GM12878 (cell line): ENCODE data around the gene FAM131B. TPM values are rescaled to one million over a fixed set of nuclear protein-coding genes. Genes with fewer than 3 reads are reported as not detected.

Source experiments
- ATAC-seq: fragments of 200-7000 bp; cut with Tn5 transposase; 3 replicates; pipeline ENCODE4 v1.9.1; 2020; ENCODE audit warnings: mild to moderate bottlenecking, moderate library complexity
- BruUV-seq: library from RNA; stranded (reverse); fragments of 400-500 nt; replicated peaks from 2 replicates; lab custom pipeline; 2021; lab: Mats Ljungman, UMichigan
- CTCF ChIA-PET: fragments of 300-600 bp; sonication (Branson Sonifier 250); formaldehyde crosslinking; extraction: SDS; loops from one replicate; lab custom pipeline; 2021; ENCODE audit warnings: inconsistent platforms; lab: Yijun Ruan, JAX
- POLR2A ChIA-PET: fragments of 350-600 bp; formaldehyde crosslinking; extraction: SDS; loops from one replicate; lab custom pipeline; 2021; ENCODE audit warnings: inconsistent platforms; lab: Charles Lee
- RAD21 ChIA-PET: fragments of 300-600 bp; sonication (Branson Sonifier 250); formaldehyde crosslinking; loops from one replicate; lab custom pipeline; 2023; ENCODE audit warnings: antibody characterized with exemption; ENCODE audit not compliant: unreplicated experiment; lab: Charles Lee
- SMC1A ChIA-PET: fragments of 300-600 bp; sonication (Branson Sonifier 250); formaldehyde crosslinking; loops from one replicate; lab custom pipeline; 2023; ENCODE audit not compliant: unreplicated experiment, uncharacterized antibody; lab: Charles Lee
- DNase-seq: peaks from one replicate; pipeline ENCODE4 v3.0.0-alpha.2; 2011; ENCODE audit warnings: low read depth, low spot score
- FAIRE-seq: peaks from 3 replicates; lab custom pipeline; 2011; peaks lifted over from hg19 to GRCh38; lab: Jason Lieb, UNC
- H2AFZ ChIP-seq: 2 replicates; pipeline ENCODE4 v1.6.0; 2011; ENCODE audit warnings: low read depth, low read length, control low read depth; ENCODE audit not compliant: control insufficient read depth
- H3K27ac ChIP-seq: 2 replicates; pipeline ENCODE4 v1.5.1; 2011; ENCODE audit warnings: control low read depth; ENCODE audit not compliant: control insufficient read depth, insufficient read depth
- H3K27me3 ChIP-seq, 2 experiments: replicated peaks in 1 of 2; 2 replicates each; pipeline versions ENCODE4 v1.6.0 to v1.6.1; 2011; ENCODE audit warnings: low read length in 1 of 2; ENCODE audit not compliant: control insufficient read depth in 2 of 2, insufficient read depth in 2 of 2
- H3K36me3 ChIP-seq, 2 experiments: 2 replicates each; pipeline ENCODE4 v1.5.1; 2011; ENCODE audit warnings: low read length in 1 of 2; ENCODE audit not compliant: control insufficient read depth in 2 of 2, insufficient read depth in 2 of 2
- H3K4me1 ChIP-seq: 2 replicates; pipeline ENCODE4 v1.6.1; 2011; ENCODE audit warnings: mild to moderate bottlenecking, low read length, moderate library complexity, mixed read lengths; ENCODE audit not compliant: control insufficient read depth, insufficient read depth
- H3K4me2 ChIP-seq: 2 replicates; pipeline ENCODE4 v1.6.0; 2011; ENCODE audit warnings: control low read depth; ENCODE audit not compliant: control insufficient read depth, insufficient read depth
- H3K4me3 ChIP-seq: fragments of 200-600 bp; sonication (generic); 2 replicates; pipeline ENCODE4 v1.5.1; 2016
- H3K79me2 ChIP-seq: 2 replicates; pipeline ENCODE4 v1.6.0; 2011; ENCODE audit warnings: low read length; ENCODE audit not compliant: control insufficient read depth, insufficient read depth
- H3K9ac ChIP-seq: 2 replicates; pipeline ENCODE4 v1.8.0; 2011; ENCODE audit warnings: low read length, control low read depth, mixed read lengths; ENCODE audit not compliant: control insufficient read depth, insufficient read depth
- H3K9me3 ChIP-seq: replicated peaks from 3 replicates; pipeline ENCODE4 v1.5.1; 2011; ENCODE audit warnings: mild to moderate bottlenecking, low read length; ENCODE audit not compliant: control insufficient read depth, insufficient read depth
- H4K20me1 ChIP-seq: 2 replicates; pipeline ENCODE4 v1.6.0; 2011; ENCODE audit not compliant: control insufficient read depth, insufficient read depth
- CUX1 ChIP-seq: IDR thresholded peaks from 2 replicates; pipeline ENCODE4 v1.6.1; 2012; ENCODE audit warnings: improper control_type of control experiment, low read depth, low read length; ENCODE audit not compliant: insufficient replicate concordance
- PKNOX1 ChIP-seq: fragments of 450-650 bp; IDR thresholded peaks from 2 replicates; pipeline ENCODE4 v1.6.1; 2016; ENCODE audit warnings: mild to moderate bottlenecking
- SPI1 ChIP-seq: IDR thresholded peaks from 2 replicates; pipeline ENCODE4 v1.6.1; 2011; ENCODE audit warnings: low read depth, mild to moderate bottlenecking, low read length, moderate library complexity, borderline replicate concordance; ENCODE audit not compliant: insufficient read depth
- WGBS: methylation state at CpG from one replicate; pipeline ENCODE4 v1.1.6; 2016; ENCODE audit warnings: low lambda C conversion rate; ENCODE audit not compliant: insufficient replicate concordance, insufficient coverage; ENCODE audit errors: missing lambda C conversion rate; 5-methylcytosine and 5-hydroxymethylcytosine counted together
- in situ Hi-C: fragments of 300-500 bp; cut with MboI; formaldehyde crosslinking; loops from 9 replicates; pipeline ENCODE4 v1.14.3; 2018; ENCODE audit warnings: mixed read lengths
- intact Hi-C: fragments of 100-400 bp; cut with micrococcal nuclease; formaldehyde crosslinking; loops from one replicate; pipeline ENCODE4 v1.14.2; 2022; ENCODE audit not compliant: unreplicated experiment
- polyA plus RNA-seq, 11 experiments: library from polyadenylated mRNA; depleted of rRNA in 4 of 11; unstranded in 6 of 11; stranded (reverse) in 5 of 11; fragments of >200 nt; fragmentation: Nextera tagmentation in 4 of 11; fragmentation: Illumina TruSeq in 1 of 11; extraction: Ambion mirVana in 4 of 11; extraction: Trizol in 1 of 11; gene quantifications; 1 replicate in 1 of 11; 2 replicates in 10 of 11; pipeline versions ENCODE4 v1.2.1 to v1.2.3, GENCODE V29; 2011 to 2016; ENCODE audit warnings: inconsistent platforms in 2 of 11, missing spikeins in 2 of 11, low read depth in 1 of 11
- total RNA-seq, 4 experiments: library from RNA; depleted of rRNA in 3 of 4; stranded (reverse); fragments of >200 nt in 3 of 4; fragmentation: Illumina TruSeq in 1 of 4; extraction: Trizol in 1 of 4; gene quantifications; 2 replicates each; pipeline versions ENCODE4 v1.2.1 to v1.2.3, GENCODE V29; 2013 to 2021

The FAM131B gene
- total and polyA plus RNA-seq, 10 of the 15 experiments (the other 5 are each of a cell fraction or from before 2014, with no cell fraction given), result 0.03 to 0.05 TPM; not detected in 8

GRCh38 chr7:143327903-143328302, 34.6 kb downstream of the FAM131B start:
- ATAC-seq, result peak; percentile 83
- 1% methylated on average over 5 of the region's 5 CpGs for WGBS

More at GRCh38 chr7:143327903-143328302, 34.6 kb downstream of the FAM131B start:
- Histone ChIP-seq H3K9ac (no peak overlapping the region), H3K79me2 (no peaks in the 10 kb centered on the region), H3K4me3 (no peak overlapping the region), H3K4me2 (no peak overlapping the region), H4K20me1 (no peaks in the 10 kb centered on the region), H3K4me1 (peaks cover 10% of the 10 kb centered on the region; the same call in 1 of the 2 replicates), H3K27me3 (no peaks in the 10 kb centered on the region), H3K27ac (no peak overlapping the region), H3K36me3 (no peaks in the 10 kb centered on the region), H3K9me3 (no peaks in the 10 kb centered on the region), H2AFZ (peak overlapping the region; percentile 29; the same call in 1 of the 2 replicates)
- ChIA-PET SMC1A (interaction anchor here (0.6 kb wide), 1 partner anchor 17 kb away, joined by 3 read pairs; no protein-coding TSS in a partner anchor), CTCF (interaction anchor here (1.0 to 1.4 kb wide), 3 partner anchors 75 to 113 kb away, joined by 3 to 6 read pairs (median 4); no protein-coding TSS in a partner anchor), POLR2A (no interaction called here), RAD21 (no interaction called here)
- peak; percentile 31; the same call in 1 of the 2 replicates for TF ChIP-seq PKNOX1
- peak; percentile 75; the same call in 1 of the 2 replicates for TF ChIP-seq SPI1
- TF ChIP-seq CUX1, result no peak
- BruUV-seq, result no TSS peak
- DNase-seq (no peak), FAIRE-seq (peak; percentile 70)
- intact Hi-C loops, result loop anchor here (5.0 kb wide), 1 partner anchor 39 kb away; no protein-coding TSS in a partner anchor
- in situ Hi-C loops, result no loop called here
